IMR-90 (cell line): ENCODE data around the gene HTT-AS. TPM values are rescaled to one million over a fixed set of nuclear protein-coding genes. Genes with fewer than 3 reads are reported as not detected.

Experiments used
- ATAC-seq: fragments of 200-7000 bp; cut with Tn5 transposase; 2 replicates; pipeline ENCODE4 v1.9.1; 2020; ENCODE audit warnings: low read depth, mild to moderate bottlenecking, moderate library complexity
- BruUV-seq: library from RNA; stranded (reverse); fragments of 400-500 nt; replicated peaks from 2 replicates; lab custom pipeline; 2021; lab: Mats Ljungman, UMichigan
- CTCF ChIA-PET: fragments of 300-600 bp; formaldehyde crosslinking; extraction: SDS; loops from one replicate; lab custom pipeline; 2021; ENCODE audit warnings: antibody characterized with exemption; lab: Yijun Ruan, JAX
- POLR2A ChIA-PET: fragments of 300-600 bp; sonication (Branson Sonifier 250); formaldehyde crosslinking; loops from one replicate; lab custom pipeline; 2022; ENCODE audit warnings: antibody characterized with exemption; ENCODE audit not compliant: unreplicated experiment; lab: Charles Lee
- DNase-seq: peaks from one replicate; pipeline ENCODE4 v3.0.0; 2013
- H2AFZ ChIP-seq: replicated peaks from 2 replicates; pipeline ENCODE3; 2013; ENCODE audit warnings: low read length, mild to moderate bottlenecking; ENCODE audit not compliant: poor library complexity
- H2AK5ac ChIP-seq: 2 replicates; pipeline ENCODE4 v1.6.1; 2013; ENCODE audit warnings: low read depth, low read length, inconsistent platforms
- H2AK9ac ChIP-seq: replicated peaks from 2 replicates; pipeline ENCODE3; 2013; ENCODE audit warnings: mild to moderate bottlenecking, low read depth, low read length, moderate library complexity; ENCODE audit not compliant: poor library complexity
- H2BK120ac ChIP-seq: 2 replicates; pipeline ENCODE4 v1.6.1; 2013; ENCODE audit warnings: low read depth, low read length, inconsistent platforms
- H2BK15ac ChIP-seq: 3 replicates; pipeline ENCODE4 v1.6.1; 2013; ENCODE audit warnings: low read depth, low read length, inconsistent platforms
- H2BK20ac ChIP-seq: 2 replicates; pipeline ENCODE4 v1.6.1; 2013; ENCODE audit warnings: low read depth, mild to moderate bottlenecking, inconsistent platforms, low read length, moderate library complexity
- H2BK5ac ChIP-seq: 2 replicates; pipeline ENCODE4 v1.6.1; 2013; ENCODE audit warnings: mild to moderate bottlenecking, low read depth, low read length, inconsistent platforms; ENCODE audit not compliant: poor library complexity, severe bottlenecking
- H3K14ac ChIP-seq: replicated peaks from 2 replicates; pipeline ENCODE4 v1.6.1; 2013; ENCODE audit warnings: low read depth, low read length, inconsistent platforms
- H3K18ac ChIP-seq: 2 replicates; pipeline ENCODE4 v1.6.1; 2013; ENCODE audit warnings: low read depth, low read length, control low read depth
- H3K23ac ChIP-seq: 2 replicates; pipeline ENCODE4 v1.6.1; 2013; ENCODE audit warnings: low read depth, low read length, inconsistent platforms
- H3K27ac ChIP-seq: 2 replicates; pipeline ENCODE4 v1.5.1; 2013; ENCODE audit warnings: mild to moderate bottlenecking, control low read depth, low read length; ENCODE audit not compliant: insufficient read depth
- H3K27me3 ChIP-seq: 2 replicates; pipeline ENCODE4 v1.6.1; 2013; ENCODE audit warnings: low read length; ENCODE audit not compliant: control insufficient read depth, insufficient read depth
- H3K36me3 ChIP-seq: 2 replicates; pipeline ENCODE4 v1.6.1; 2013; ENCODE audit warnings: low read length, mixed read lengths; ENCODE audit not compliant: control insufficient read depth, insufficient read depth
- H3K4ac ChIP-seq: 2 replicates; pipeline ENCODE4 v1.6.1; 2013; ENCODE audit warnings: low read depth, low read length, inconsistent platforms
- H3K4me1 ChIP-seq: 2 replicates; pipeline ENCODE4 v1.6.1; 2013; ENCODE audit warnings: low read length, mixed read lengths; ENCODE audit not compliant: control insufficient read depth, insufficient read depth
- H3K4me2 ChIP-seq: 2 replicates; pipeline ENCODE4 v1.6.1; 2013; ENCODE audit warnings: low read depth, mild to moderate bottlenecking, control low read depth, low read length, moderate library complexity
- H3K4me3 ChIP-seq: 2 replicates; pipeline ENCODE4 v1.5.1; 2013; ENCODE audit warnings: low read depth, mild to moderate bottlenecking, control low read depth, low read length, moderate library complexity; ENCODE audit not compliant: insufficient read depth
- H3K56ac ChIP-seq: 2 replicates; pipeline ENCODE4 v1.6.1; 2013; ENCODE audit warnings: low read length, inconsistent platforms; ENCODE audit not compliant: insufficient read depth; ENCODE audit errors: extremely low read depth
- H3K79me1 ChIP-seq, 2 experiments: 2 replicates each; pipeline ENCODE4 v1.6.1; 2013; ENCODE audit warnings: low read length in 2 of 2, inconsistent platforms in 1 of 2, low read depth in 1 of 2
- H3K9ac ChIP-seq: 2 replicates; pipeline ENCODE4 v1.6.1; 2013; ENCODE audit warnings: low read depth, low read length, control low read depth
- H3K9me1 ChIP-seq: 2 replicates; pipeline ENCODE4 v1.6.1; 2013; ENCODE audit warnings: low read length, inconsistent platforms; ENCODE audit not compliant: insufficient read depth
- H3K9me3 ChIP-seq: 2 replicates; pipeline ENCODE4 v1.6.1; 2013; ENCODE audit warnings: low read length; ENCODE audit not compliant: control insufficient read depth, insufficient read depth
- H4K20me1 ChIP-seq: 2 replicates; pipeline ENCODE4 v1.6.1; 2013; ENCODE audit warnings: low read length, inconsistent platforms; ENCODE audit not compliant: insufficient read depth
- H4K5ac ChIP-seq: 2 replicates; pipeline ENCODE4 v1.6.1; 2013; ENCODE audit warnings: mild to moderate bottlenecking, low read depth, low read length, control low read depth
- H4K8ac ChIP-seq, 2 experiments: 2 replicates each; pipeline ENCODE4 v1.6.1; 2013; ENCODE audit warnings: low read depth in 2 of 2, low read length in 2 of 2, control low read depth in 1 of 2, inconsistent platforms in 1 of 2
- H4K91ac ChIP-seq: 2 replicates; pipeline ENCODE4 v1.6.1; 2013; ENCODE audit warnings: low read depth, low read length, inconsistent platforms; ENCODE audit not compliant: insufficient read depth
- CEBPB ChIP-seq: IDR thresholded peaks from 2 replicates; pipeline ENCODE4 v1.6.1; 2012; ENCODE audit warnings: low read depth, low read length, improper control_type of control experiment
- CTCF ChIP-seq: conservative IDR thresholded peaks from 2 replicates; pipeline ENCODE4 v1.5.1; 2012; ENCODE audit warnings: mild to moderate bottlenecking, low read depth, low read length, improper control_type of control experiment
- FOS ChIP-seq: fragments of 150-350 bp; IDR thresholded peaks from 2 replicates; pipeline ENCODE4 v1.6.1; 2016; ENCODE audit warnings: low read depth, low read length
- MXI1 ChIP-seq: IDR thresholded peaks from 2 replicates; pipeline ENCODE4 v1.6.1; 2012; ENCODE audit warnings: low read depth, mild to moderate bottlenecking, low read length, moderate library complexity, borderline replicate concordance
- NFE2L2 ChIP-seq: fragments of 150-350 bp; IDR thresholded peaks from 2 replicates; pipeline ENCODE4 v1.6.1; 2016; ENCODE audit warnings: low read depth, mild to moderate bottlenecking, low read length
- SMC3 ChIP-seq: fragments of 150-350 bp; IDR thresholded peaks from 2 replicates; pipeline ENCODE4 v1.6.1; 2016; ENCODE audit warnings: low read depth, mild to moderate bottlenecking, antibody characterized with exemption, low read length, moderate library complexity
- USF2 ChIP-seq: fragments of 150-350 bp; IDR thresholded peaks from 2 replicates; pipeline ENCODE4 v1.6.1; 2017; ENCODE audit warnings: mild to moderate bottlenecking, antibody characterized with exemption, low read length, low read depth
- WGBS, 2 experiments: methylation state at CpG; one replicate each; pipeline versions ENCODE4 v1.1.5 to v1.1.7; 2013; ENCODE audit warnings: missing lambda C conversion rate in 2 of 2; ENCODE audit not compliant: insufficient read length in 1 of 2; ENCODE audit errors: extremely low coverage in 2 of 2; 5-methylcytosine and 5-hydroxymethylcytosine counted together
- dilution Hi-C: fragments of 300-500 bp; cut with HindIII; formaldehyde crosslinking; loops from one replicate; pipeline ENCODE4 v1.14.3; 2018; ENCODE audit warnings: low sequenced_read_pairs; ENCODE audit not compliant: unreplicated experiment
- in situ Hi-C: fragments of 300-500 bp; cut with MboI; formaldehyde crosslinking; loops from 3 replicates; pipeline ENCODE4 v1.14.3; 2019; ENCODE audit warnings: low sequenced_read_pairs, inconsistent platforms, mixed read lengths
- intact Hi-C: fragments of 100-400 bp; cut with micrococcal nuclease; formaldehyde crosslinking; loops from 2 replicates; pipeline ENCODE4 v1.10.0; 2022
- polyA plus RNA-seq, 3 experiments: library from polyadenylated mRNA; depleted of rRNA; stranded (reverse); fragments of >200 nt; gene quantifications; 2 replicates each; pipeline ENCODE4 v1.2.3, GENCODE V29; 2012; ENCODE audit warnings: low replicate concordance in 1 of 3
- total RNA-seq: library from RNA; depleted of rRNA; stranded (reverse); fragments of >200 nt; gene quantifications from 2 replicates; pipeline ENCODE4 v1.2.3, GENCODE V29; 2012

The HTT-AS gene
- total and polyA plus RNA-seq, 2 of the 4 experiments (the other 2 are of a cell fraction): not detected

GRCh38 chr4:3054169-3054759 is 20.1 kb downstream of the HTT-AS start:
- no peak overlapping the region for H3K4ac ChIP-seq
- H3K9ac ChIP-seq: no peak overlapping the region
- H3K27ac ChIP-seq: no peak overlapping the region
- TF ChIP-seq CTCF (no peak), USF2 (no peak), NFE2L2 (no peak), MXI1 (no peak), CEBPB (no peak), FOS (no peak), SMC3 (no peak)
- ATAC-seq (no peak), DNase-seq (no peak)
- H2BK5ac ChIP-seq: no peak overlapping the region
- intact Hi-C loops (no loop called here), dilution Hi-C loops (no loop called here), in situ Hi-C loops (no loop called here)
- no peaks in the 10 kb centered on the region for H3K4me1 ChIP-seq
- ChIA-PET CTCF (no interaction called here), POLR2A (no interaction called here)
- no peak overlapping the region for H2BK120ac ChIP-seq
- no peak overlapping the region for H3K18ac ChIP-seq
- H2AK5ac ChIP-seq: no peak overlapping the region
- H4K5ac ChIP-seq: no peak overlapping the region
- no peaks in the 10 kb centered on the region for H4K20me1 ChIP-seq
- no peaks in the 10 kb centered on the region for H3K36me3 ChIP-seq
- H3K27me3 ChIP-seq: peaks cover 15% of the 10 kb centered on the region
- no peak overlapping the region for H3K23ac ChIP-seq
- no peak overlapping the region for H2BK15ac ChIP-seq
- H3K9me1 ChIP-seq: no peaks in the 10 kb centered on the region
- H3K4me3 ChIP-seq: no peak overlapping the region
- H3K9me3 ChIP-seq: peaks cover 9% of the 10 kb centered on the region
- H3K14ac ChIP-seq: no peak overlapping the region
- H2BK20ac ChIP-seq: no peak overlapping the region
- no CpG with 5 or more reads among the region's 2 CpGs for WGBS, 2 experiments
- no peak overlapping the region for H2AFZ ChIP-seq
- H3K4me2 ChIP-seq: no peak overlapping the region
- H4K91ac ChIP-seq: no peak overlapping the region
- no peak overlapping the region for H3K56ac ChIP-seq
- BruUV-seq: no TSS peak
- H4K8ac ChIP-seq: no peak overlapping the region
- no peaks in the 10 kb centered on the region for H3K79me1 ChIP-seq
- H2AK9ac ChIP-seq: no peak overlapping the region
